Hypothalamus (tissue), 51 donors: Measurements from ENCODE around the gene PCDHB12.

ENCODE experiments used
- DNase-seq, 51 donors: peaks; one replicate each; lab custom pipeline; 2025; lab: John Stamatoyannopoulos, UW

The PCDHB12 gene

GRCh38 chr5:141258948-141259347 is 50.4 kb downstream of the PCDHB12 start:
- no peak for DNase-seq

DNA sequence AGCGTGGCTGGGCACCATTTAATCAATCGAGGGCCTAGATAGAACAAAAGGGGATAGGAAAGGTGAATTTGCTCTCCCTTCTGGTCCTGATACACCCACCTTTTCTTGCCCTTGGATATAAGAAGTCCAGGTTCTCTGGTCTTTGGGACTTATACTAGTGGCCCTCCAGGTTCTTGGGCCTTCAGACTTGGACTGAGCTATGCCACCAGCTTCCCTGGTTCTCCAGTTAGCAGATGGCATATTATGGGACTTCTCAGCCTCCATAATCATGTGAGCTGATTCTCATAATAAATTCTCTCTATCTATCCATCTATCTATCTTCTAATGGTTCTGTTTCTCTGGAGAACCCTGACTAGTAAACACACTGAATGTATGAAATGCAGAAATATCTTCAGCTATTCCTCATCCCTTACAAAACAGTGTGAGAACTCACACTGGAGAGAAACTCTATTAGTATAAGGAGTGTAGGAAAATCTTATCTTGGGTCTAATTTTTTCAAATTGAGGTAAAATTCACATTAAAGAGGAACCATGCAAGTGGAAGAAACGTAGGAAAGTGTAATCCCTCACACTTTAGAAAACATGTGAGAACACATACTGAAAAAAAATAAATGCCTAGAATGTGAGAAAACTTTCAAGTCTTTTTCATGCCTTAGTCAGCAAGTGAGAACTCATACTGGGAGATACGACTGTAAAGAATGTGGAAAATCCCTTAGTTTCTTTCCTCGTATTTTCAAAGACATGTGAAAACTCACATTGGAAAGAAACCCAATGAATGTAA is 52.1 kb downstream of the PCDHB12 start:
- DNase-seq = no peak

GRCh38 chr5:141261238-141261546 is 52.7 kb downstream of the PCDHB12 start:
- DNase-seq = no peak
